Panc1 (cell line): ENCODE results near the gene SLC2A4RG.

ENCODE experiments used
- CTCF ChIP-seq: fragments of 450-650 bp; IDR thresholded peaks from 2 replicates; pipeline ENCODE4 v1.5.1; 2017; ENCODE audit warnings: mild to moderate bottlenecking
- POLR2AphosphoS5 ChIP-seq: IDR thresholded peaks from 2 replicates; pipeline ENCODE4 v1.6.1; 2012; ENCODE audit warnings: mild to moderate bottlenecking, low read depth, low read length, moderate library complexity
- REST ChIP-seq, 2 experiments: IDR thresholded peaks; 2 replicates each; pipeline ENCODE4 v1.6.1; 2011 to 2012; ENCODE audit warnings: low read depth in 2 of 2, control low read depth in 1 of 2, low read length in 1 of 2, mild to moderate bottlenecking in 1 of 2, moderate library complexity in 1 of 2; ENCODE audit not compliant: insufficient read depth in 1 of 2
- SIN3A ChIP-seq: IDR thresholded peaks from 2 replicates; pipeline ENCODE4 v1.6.1; 2012; ENCODE audit warnings: low read depth, mild to moderate bottlenecking, low read length, moderate library complexity, borderline replicate concordance; ENCODE audit not compliant: insufficient read depth
- TCF7L2 ChIP-seq: IDR thresholded peaks from 2 replicates; pipeline ENCODE4 v1.6.1; 2011; ENCODE audit warnings: mild to moderate bottlenecking, low read depth, low read length, inconsistent platforms

- no peak for TF ChIP-seq CTCF
- no peak for TF ChIP-seq POLR2AphosphoS5
- no peak for TF ChIP-seq REST (IDR thresholded peaks at IDR 0.05; ENCODE audit: insufficient read depth in 1 of 2, low read depth in 2 of 2, low read length in 1 of 2)
- TF ChIP-seq SIN3A = no peak
- TF ChIP-seq TCF7L2 = no peak
These were observed 37.4 kb upstream of the SLC2A4RG start for GRCh38 chr20:63702036-63702665.
